Stimulated activated CD8-positive, alpha-beta memory T cell treated with anti-CD3 and anti-CD28 coated beads, Interleukin-15, amount 100 ng/mL, for 48 hours (primary cell): Measurements from ENCODE around the gene SH3RF1.
"Not testable (repeated sequence)": the region's sequence is repeated elsewhere in the genome, so short reads cannot be mapped to it uniquely, and the experiment has no call there.

ENCODE experiments used
- DNase-seq, 2 donors: peaks; one replicate each; pipeline ENCODE4 v3.0.0-alpha.2; 2020; ENCODE audit warnings: low read depth in 2 of 2

Gene SH3RF1

GRCh38 chr4:169200361-169201030, 70.3 kb downstream of the SH3RF1 start:
- no peak for DNase-seq

DNA sequence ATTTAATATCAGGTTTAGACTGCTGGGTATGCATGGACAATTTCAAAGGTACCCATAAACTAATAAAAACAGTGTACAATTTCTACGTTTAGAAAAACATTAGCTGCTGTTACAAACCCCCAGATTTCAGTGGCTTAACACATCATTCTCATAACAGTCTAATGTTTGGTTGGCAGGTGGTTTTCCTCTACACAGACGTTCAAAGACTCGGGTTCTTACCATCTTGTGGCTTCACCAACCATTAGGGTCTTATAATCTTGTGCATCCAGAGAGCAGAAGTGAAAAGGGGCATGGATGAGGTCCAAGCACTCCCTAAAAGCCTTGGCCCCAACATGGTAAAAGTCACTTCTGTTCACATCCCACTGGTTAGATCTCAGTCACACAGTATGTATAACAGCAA, 71.6 kb downstream of the SH3RF1 start:
- DNase-seq, result no peak

GRCh38 chr4:169198167-169198566, 72.6 kb downstream of the SH3RF1 start:
- DNase-seq, result no peak

DNA sequence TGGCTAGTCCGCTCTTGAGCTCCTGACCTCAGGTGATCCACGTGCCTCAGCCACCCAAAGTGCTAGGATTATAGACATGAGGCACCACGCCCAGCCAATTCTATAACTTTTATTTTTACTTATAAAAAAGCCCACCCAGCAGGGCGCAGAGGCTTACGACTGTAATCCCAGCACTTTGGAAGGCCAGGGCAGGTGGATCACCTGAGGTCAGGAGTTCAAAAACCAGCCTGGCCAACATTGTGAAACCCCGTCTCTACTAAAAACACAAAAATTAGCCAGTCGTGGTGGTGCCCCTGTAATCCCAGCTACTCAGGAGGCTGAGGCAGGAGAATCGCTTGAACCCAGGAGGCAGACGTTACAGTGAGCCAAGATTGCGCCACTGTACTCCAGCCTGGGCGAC, 73.5 kb downstream of the SH3RF1 start:
- DNase-seq, result not testable (repeated sequence)

- no peak for DNase-seq
These were observed 75.7 kb downstream of the SH3RF1 start for GRCh38 chr4:169195032-169195431.

DNA sequence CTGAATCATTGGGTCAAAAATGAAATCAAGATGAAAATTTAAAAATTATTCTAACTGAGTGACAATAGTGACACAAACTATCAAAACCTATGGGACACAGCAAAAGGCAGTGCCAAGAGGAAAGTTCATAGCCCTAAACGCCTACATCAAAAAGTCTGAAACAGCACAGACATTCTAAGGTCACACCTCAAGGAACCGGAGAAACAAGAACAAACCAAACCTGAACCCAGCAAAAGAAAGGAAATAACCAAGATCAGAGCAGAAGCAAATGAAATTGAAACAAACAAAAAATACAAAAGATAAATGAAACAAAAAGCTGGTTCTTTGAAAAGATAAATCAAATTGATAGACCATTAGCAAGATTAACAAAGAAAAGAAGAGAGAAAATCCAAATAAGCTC, 80.8 kb downstream of the SH3RF1 start:
- not testable (repeated sequence) for DNase-seq

DNA sequence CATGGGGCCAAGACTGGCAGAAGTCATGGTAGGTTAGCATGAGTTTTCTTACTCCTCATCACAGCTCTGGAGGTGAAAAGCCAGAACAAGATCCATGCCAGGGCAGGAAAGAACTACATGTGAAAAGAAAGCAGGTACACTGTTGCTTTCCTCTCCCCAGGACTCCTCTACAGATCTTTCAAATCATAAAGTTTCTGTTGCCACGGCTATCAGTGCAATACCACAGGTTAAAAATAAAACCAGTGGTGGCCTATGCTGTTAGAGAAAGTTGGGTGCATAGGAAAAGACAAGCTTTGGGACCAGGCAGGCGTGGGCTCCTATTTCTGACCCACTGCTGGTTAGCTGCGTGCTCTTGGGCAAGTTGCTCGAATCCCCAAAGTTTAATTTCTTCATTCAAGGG, 81.4 kb downstream of the SH3RF1 start:
- DNase-seq, result no peak

DNA sequence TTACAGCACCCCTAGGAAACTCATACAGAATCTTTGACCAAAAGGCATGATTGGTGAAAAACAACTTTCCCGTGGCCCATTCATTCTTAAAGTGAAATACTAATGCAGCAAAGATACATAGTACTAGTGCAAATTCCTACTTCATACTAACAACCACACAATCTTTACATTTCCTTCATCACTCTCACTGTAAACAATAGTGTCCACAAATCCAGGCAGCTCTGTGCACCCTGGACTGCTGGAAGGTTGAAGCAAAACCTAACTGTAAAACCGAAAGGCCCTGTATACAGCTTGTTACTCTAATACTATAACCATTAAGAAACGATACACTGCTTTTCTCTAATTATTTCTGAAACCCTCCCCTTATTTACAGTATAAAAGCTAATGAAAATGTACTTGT, 82.6 kb downstream of the SH3RF1 start:
- no peak for DNase-seq

GRCh38 chr4:169185133-169185956, 85.4 kb downstream of the SH3RF1 start:
- no peak for DNase-seq

DNA sequence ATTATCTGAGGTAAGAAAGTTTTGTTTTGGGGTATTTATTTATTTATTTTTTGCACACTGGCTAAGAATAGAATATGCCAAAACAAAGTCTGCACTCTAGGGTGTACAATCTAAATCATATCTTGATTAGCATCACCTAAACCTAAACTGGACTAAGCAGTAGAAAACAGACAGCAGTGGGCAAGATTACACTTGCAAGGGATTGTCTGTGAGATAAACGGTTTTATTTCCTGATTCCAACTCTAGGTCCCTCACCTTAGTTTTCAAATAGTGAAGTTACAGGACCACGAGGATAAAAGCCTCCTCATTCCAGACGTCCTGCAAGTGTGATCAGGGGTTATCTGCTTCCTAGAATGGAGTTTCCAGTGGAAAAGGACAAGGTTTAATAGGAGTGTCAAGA, 86.1 kb downstream of the SH3RF1 start:
- DNase-seq, result no peak

GRCh38 chr4:169184236-169184635, 86.5 kb downstream of the SH3RF1 start:
- no peak for DNase-seq

- DNase-seq, result no peak
These were observed 87.2 kb downstream of the SH3RF1 start for GRCh38 chr4:169183581-169183980.

DNA sequence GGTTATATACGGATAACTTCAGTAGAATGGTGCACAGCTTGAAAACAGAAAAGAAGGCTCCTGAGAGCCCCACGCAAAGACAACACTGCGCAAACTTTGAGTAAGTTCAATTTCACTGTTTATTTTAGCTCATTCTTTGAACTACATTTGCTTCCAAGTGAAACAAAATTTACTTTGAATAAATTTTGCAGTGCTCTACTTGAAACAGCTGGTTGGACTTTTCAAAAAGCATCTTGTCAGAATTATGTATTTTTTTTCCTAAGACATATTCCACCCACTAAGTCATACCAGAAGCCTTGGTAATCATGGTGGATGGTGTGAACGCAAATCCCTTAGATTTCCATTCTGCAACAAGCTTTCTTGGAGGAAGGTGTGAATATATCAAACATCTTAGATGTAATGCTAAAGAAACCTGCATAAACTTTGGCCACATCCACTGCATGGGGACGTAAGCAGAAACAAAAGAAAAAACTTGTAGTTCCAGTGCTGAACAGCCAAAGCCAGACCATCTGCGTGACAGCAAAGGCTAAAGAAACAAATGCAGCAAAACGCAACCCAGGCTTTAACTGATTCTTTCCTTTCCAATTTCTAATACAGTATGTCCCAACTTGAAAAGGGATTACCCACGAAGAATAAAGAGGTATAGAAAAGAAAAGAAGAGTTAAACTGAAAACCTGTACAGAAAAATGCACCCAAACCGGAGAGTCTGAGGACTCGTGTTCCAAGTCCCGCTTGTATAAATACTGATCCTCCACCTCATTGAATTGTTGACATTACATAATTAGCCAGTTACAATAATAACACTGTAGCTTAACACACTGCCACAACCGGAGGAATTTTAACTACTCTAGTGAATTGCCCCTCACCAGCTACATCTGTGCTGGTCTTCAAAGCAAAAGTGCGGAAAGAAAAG, 90.9 kb downstream of the SH3RF1 start:
- DNase-seq, result no peak

GRCh38 chr4:169178092-169178491, 92.7 kb downstream of the SH3RF1 start:
- not testable (repeated sequence) for DNase-seq

GRCh38 chr4:169175476-169175875, 95.3 kb downstream of the SH3RF1 start:
- DNase-seq, result no peak

DNA sequence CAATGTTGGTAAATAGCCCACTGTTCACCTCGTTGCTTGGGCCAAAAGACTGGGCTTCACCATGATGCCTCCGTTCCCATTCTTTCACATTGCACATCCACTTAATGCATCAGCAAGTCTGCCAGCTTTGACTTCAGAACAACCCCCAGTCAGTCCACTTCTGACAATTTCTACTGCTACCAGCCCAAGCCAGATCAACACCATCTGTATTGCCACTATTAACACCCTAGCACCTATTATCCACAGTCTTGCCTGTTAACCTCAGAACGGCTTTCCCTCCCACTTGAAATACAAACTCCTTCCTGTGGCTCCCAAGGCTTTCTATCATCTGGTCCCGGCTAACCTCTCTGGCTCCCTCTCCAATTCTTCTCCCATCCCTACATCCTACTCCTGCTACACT, 95.7 kb downstream of the SH3RF1 start:
- DNase-seq, result no peak

- no peak for DNase-seq
These were observed 96.5 kb downstream of the SH3RF1 start for GRCh38 chr4:169174247-169174646.

DNA sequence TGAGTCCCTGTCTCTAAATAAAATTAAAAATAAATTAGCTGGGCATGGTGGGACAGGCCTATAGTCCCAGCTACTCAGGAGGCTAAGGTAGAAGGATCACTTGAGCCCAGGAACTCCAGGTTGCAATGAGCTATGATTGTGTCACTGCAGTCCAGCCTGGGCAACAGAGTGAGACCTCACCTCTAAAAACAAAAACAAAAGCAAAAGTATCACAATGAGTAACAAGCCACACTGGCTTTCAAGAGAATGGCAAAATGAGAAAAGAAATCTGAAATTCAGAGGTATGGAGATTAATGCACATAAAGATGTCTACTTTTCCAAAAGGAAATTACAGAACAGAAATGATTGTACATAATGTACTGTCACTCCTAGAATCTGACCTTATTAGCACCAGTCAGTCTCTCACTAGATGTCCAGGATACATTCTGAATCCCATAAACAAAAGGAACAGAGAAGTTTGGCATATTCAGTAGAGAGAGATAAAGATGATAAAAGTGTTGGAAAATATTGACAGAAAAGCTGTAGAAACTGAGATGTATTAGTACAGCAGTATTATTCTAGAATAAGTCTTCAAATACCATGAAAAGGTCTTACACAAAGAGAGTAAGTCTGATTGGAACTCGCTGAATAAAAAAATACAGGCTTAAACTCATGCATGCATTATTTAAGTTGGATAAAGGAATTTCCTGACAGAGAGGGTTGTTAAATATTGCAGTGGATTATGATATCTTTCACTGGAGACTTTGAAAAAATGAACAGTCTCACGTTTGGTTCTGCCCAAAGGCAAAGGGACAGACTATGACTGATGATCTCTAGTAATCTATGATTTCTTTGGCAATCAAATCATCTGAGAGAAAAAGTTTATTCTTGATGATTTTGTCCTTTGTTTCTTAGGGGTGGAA, 102.5 kb downstream of the SH3RF1 start:
- no peak for DNase-seq

DNA sequence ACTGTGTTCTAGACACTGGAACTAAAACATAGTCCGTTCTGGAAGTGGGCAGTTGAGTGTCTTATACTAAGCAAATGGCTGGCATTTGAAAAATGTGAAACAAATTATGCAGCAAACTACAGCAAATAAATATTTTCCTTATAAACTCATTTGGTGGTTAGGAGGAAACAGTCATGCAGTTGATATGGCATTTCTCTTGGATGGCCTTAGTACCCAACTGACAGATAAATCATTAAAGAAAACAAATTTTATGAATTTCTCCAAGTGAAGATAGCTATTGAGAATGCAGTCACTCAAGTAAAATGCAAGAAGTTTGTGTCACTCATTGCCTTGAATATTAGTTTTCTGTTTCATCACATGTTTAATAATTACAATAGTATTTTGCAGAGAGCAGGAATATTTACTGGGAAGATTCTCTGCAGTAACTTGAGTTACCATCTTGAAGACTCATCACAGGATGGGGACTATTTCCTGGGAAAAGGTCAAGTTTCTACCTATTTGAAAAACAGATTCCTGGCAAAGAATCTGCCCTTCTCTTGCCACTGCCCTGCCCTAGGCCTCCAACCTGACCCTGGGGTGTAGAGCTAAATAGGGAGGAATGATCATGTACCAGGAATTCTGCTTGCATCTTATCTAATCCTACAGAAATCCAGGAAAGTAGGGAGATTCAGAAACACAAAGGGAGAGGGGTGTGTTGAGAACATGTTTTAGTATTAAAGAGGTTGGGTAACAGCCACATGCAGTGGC, 105.9 kb downstream of the SH3RF1 start:
- DNase-seq, result no peak

DNA sequence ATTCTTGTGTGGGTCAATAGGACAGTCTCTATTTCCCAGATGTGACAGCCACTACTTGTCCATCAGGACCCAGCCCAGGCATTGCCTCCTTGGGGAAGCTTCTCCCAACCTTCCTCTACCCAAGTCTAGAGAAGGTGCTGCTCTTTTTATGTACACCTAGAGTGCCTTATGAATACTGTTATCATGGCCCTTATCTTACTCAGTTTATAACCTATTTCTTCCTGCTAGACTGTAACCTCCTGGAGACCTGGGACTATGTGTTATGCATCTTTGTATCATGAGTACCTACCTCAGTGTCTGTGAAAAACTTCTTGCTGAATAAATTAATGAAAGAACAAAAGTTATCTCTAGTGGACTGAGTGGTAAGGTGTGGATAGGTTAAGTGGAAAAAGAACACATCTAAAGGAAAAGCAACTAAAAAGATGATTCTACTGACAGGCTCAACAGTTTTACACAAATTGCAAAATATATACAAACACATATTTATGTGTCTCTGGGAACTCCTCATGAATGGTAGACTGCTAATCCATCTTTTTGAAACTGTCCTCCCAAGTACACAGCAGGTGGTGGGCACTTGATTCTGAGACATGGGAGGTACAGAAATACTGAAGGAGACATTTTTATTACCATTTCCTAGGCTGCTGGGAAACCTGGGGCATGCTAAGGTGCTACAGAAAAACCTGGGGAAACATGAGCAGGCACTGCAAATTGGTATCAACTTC, 106.6 kb downstream of the SH3RF1 start:
- DNase-seq, result no peak
